Measurements from ENCODE around the gene DNAJC2.

The DNAJC2 gene

DNA sequence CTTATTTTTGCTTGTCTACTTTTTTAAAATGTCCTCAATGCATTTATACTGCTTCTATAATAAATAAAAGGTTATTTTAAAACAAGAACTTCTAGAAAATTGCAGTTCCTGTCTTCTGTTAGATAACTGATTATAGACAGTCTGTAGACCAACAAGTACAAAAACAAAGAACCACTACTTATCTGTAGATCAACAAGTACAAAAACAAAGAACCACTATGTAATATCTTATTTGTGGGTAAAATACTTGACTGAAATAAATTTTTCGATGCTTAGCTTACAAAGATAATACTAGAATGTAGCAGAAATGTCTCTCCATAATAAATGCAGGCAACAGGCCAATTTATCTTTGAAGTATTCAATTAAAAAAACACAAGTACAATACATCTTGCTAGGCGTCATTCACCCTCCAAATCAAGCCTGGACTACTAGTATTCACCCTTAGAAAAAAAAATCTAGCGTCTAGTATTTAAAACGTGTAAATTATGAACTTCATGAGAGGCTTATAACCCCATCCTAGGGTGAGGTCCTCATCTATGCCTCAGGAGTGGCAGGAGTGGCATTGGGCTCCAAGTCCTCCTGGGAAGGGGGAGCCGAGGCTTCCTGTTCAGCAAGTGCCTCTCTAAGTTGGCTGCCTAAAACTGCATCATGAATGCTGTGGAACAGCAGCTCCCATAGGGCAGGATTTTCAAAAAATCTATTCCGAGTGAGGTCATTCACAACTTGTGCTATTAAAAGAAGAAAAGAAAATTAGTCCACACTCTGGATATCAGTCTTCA, 29.5 kb upstream of the DNAJC2 start:
- TF ChIP-seq, protein P1, sequence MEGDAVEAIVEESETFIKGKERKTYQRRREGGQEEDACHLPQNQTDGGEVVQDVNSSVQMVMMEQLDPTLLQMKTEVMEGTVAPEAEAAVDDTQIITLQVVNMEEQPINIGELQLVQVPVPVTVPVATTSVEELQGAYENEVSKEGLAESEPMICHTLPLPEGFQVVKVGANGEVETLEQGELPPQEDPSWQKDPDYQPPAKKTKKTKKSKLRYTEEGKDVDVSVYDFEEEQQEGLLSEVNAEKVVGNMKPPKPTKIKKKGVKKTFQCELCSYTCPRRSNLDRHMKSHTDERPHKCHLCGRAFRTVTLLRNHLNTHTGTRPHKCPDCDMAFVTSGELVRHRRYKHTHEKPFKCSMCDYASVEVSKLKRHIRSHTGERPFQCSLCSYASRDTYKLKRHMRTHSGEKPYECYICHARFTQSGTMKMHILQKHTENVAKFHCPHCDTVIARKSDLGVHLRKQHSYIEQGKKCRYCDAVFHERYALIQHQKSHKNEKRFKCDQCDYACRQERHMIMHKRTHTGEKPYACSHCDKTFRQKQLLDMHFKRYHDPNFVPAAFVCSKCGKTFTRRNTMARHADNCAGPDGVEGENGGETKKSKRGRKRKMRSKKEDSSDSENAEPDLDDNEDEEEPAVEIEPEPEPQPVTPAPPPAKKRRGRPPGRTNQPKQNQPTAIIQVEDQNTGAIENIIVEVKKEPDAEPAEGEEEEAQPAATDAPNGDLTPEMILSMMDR (IDR thresholded peaks at IDR 0.05): no peak
- intact Hi-C loops (cut with DNase I; ENCODE audit: low total_unique reads): no loop called here
- H3K4me1 ChIP-seq: no peaks in the 10 kb centered on the region

DNA sequence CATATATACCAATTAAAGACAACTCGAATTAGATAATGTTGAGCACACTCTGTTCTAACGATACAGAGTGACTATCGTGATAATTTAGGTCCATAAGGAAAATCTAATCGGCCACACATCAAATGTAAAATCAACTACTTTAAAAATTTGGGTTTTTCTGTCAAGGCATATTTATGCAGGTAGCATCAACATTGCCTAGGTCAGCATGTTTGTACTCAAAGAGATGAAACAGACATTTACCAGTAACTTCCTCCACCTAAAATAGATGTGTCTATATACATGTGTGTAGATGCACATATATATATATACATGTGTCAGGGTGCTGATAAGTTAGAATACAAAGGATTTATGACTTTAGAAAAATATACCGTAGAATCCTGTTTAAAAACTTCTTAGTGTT, 24.9 kb upstream of the DNAJC2 start:
- no peaks in the 10 kb centered on the region for H3K4me1 ChIP-seq
- intact Hi-C loops (cut with DNase I; ENCODE audit: low total_unique reads): loop anchor here (10.0 kb wide), 1 partner anchor 65 kb away; no protein-coding TSS in a partner anchor
- DNase-seq: no peak
- no peaks in the 10 kb centered on the region for H3K27me3 ChIP-seq
- TF ChIP-seq, protein P1 (IDR thresholded peaks at IDR 0.05): no peak
- peaks cover 38 to 57% (median 39%) of the 10 kb centered on the region in 3 donors for H3K36me3 ChIP-seq
- H3K27ac ChIP-seq: no peak overlapping the region
- no peaks in the 10 kb centered on the region for H3K9me3 ChIP-seq
- no peak overlapping the region for H3K4me3 ChIP-seq

More for the DNA sequence above, 29.5 kb upstream of the DNAJC2 start:
- Histone ChIP-seq H3K27me3 (no peaks in the 10 kb centered on the region), H3K27ac (no peak overlapping the region), H3K9me3 (no peaks in the 10 kb centered on the region), H3K4me3 (no peak overlapping the region), H3K36me3 (peaks cover 0 to 14% (median 0%) of the 10 kb centered on the region in 3 donors)
- DNase-seq: no peak

DNA sequence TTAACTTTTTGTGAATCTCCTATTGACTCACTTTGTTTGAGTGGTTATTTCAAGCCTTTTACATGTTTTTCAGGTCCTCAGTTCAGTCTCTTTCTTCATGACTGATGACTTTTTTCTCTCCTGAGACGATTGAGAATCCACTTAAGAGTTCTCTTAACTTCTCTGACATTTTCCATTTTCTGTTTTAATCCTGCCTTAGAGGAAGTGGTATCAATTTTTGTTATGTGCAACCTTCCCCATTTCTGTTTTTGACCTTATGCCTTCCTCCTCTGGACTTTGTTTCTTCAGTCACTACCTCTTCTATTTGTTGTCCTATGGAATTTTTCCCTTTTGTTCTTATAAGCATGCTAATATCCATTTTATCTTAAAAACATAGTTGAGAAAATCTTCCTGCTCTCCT, 5.2 kb upstream of the DNAJC2 start:
- no peak for DNase-seq
- peaks cover 0 to 49% (median 39%) of the 10 kb centered on the region in 4 donors for H3K4me1 ChIP-seq
- H3K4me3 ChIP-seq: no peak overlapping the region
- intact Hi-C loops (cut with DNase I; ENCODE audit: low total_unique reads): no loop called here
- TF ChIP-seq, protein P1 (IDR thresholded peaks at IDR 0.05): no peak
- no peaks in the 10 kb centered on the region for H3K9me3 ChIP-seq
- H3K27ac ChIP-seq: no peak overlapping the region
- H3K36me3 ChIP-seq: peaks cover 9 to 20% (median 17%) of the 10 kb centered on the region in 3 donors
- H3K27me3 ChIP-seq: no peaks in the 10 kb centered on the region

DNA sequence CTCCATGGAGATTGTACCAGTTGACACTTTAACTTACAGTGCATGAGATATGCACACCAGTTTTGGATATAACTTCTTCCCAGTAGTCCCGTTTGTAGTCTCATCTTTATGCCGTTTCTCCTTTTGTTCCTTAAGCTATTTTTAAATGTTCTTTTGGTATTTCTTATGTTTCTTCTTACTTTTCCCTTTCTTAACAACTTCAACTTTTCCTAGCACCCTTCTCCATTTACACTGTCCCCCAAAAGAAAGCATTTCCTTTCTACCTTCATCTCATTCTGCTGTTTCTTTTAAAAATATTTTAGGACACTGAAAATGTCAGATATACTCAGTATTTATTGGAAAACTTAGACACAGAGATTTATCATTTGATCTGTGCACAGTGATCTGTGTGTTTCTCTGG, 4.4 kb upstream of the DNAJC2 start:
- H3K4me3 ChIP-seq: peak overlapping the region; percentile 83 to 96
- H3K27ac ChIP-seq: no peak overlapping the region
- H3K4me1 ChIP-seq: peaks cover 0 to 51% (median 40%) of the 10 kb centered on the region in 4 donors
- H3K27me3 ChIP-seq: no peaks in the 10 kb centered on the region
- intact Hi-C loops (cut with DNase I; ENCODE audit: low total_unique reads): no loop called here
- TF ChIP-seq, protein P1 (IDR thresholded peaks at IDR 0.05): no peak
- no peaks in the 10 kb centered on the region for H3K9me3 ChIP-seq
- H3K36me3 ChIP-seq: peaks cover under 1 to 19% (median 11%) of the 10 kb centered on the region in 3 donors
- no peak for DNase-seq

DNA sequence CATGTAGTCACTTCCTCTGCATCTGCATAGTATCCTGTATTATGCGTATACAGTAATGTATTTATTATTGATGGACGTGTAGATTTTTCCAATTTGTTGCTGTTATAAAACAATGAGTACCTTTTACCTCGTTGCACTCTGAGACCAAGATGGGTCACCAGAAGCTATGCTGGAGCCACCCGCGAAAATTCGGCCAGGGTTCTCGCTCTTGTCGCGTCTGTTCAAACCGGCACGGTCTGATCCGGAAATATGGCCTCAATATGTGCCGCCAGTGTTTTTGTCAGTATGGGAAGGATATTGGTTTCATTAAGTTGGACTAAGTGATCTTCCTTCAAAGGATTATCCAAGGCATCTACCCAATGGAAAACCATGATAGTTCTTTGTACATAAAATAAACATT, 3.9 kb upstream of the DNAJC2 start:
- Histone ChIP-seq H3K4me3 (peak overlapping the region; percentile 83 to 96), H3K9me3 (no peaks in the 10 kb centered on the region), H3K4me1 (peaks cover 0 to 56% (median 43%) of the 10 kb centered on the region in 4 donors), H3K27ac (peak overlapping the region; percentile 93 to 94), H3K36me3 (peaks cover 0 to 17% (median 11%) of the 10 kb centered on the region in 3 donors), H3K27me3 (no peaks in the 10 kb centered on the region)
- intact Hi-C loops (cut with DNase I; ENCODE audit: low total_unique reads): no loop called here
- TF ChIP-seq, protein P1 (IDR thresholded peaks at IDR 0.05): no peak
- DNase-seq: no peak
